Ishikawa (cell line): Measurements from ENCODE around the gene NHSL2.

Experiments used
- CEBPB ChIP-seq: IDR thresholded peaks from 2 replicates; pipeline ENCODE4 v1.6.1; 2012
- CREB1 ChIP-seq: IDR thresholded peaks from 2 replicates; pipeline ENCODE4 v1.6.1; 2012; ENCODE audit warnings: low read depth
- EGR1 ChIP-seq: IDR thresholded peaks from 2 replicates; pipeline ENCODE4 v1.6.1; 2012
- EP300 ChIP-seq: IDR thresholded peaks from 2 replicates; pipeline ENCODE4 v1.6.1; 2012; ENCODE audit warnings: borderline replicate concordance
- FOXM1 ChIP-seq: IDR thresholded peaks from 2 replicates; pipeline ENCODE4 v1.6.1; 2012; ENCODE audit warnings: low read depth, borderline replicate concordance
- MAX ChIP-seq: IDR thresholded peaks from 2 replicates; pipeline ENCODE4 v1.6.1; 2012
- NFIC ChIP-seq: IDR thresholded peaks from 2 replicates; pipeline ENCODE4 v1.6.1; 2012
- RAD21 ChIP-seq: IDR thresholded peaks from 2 replicates; pipeline ENCODE4 v1.6.1; 2012; ENCODE audit warnings: low read depth
- REST ChIP-seq: IDR thresholded peaks from 2 replicates; pipeline ENCODE4 v1.6.1; 2012; ENCODE audit warnings: low read depth, mild to moderate bottlenecking
- TAF1 ChIP-seq: IDR thresholded peaks from 2 replicates; pipeline ENCODE4 v1.6.1; 2012; ENCODE audit warnings: low read depth, mild to moderate bottlenecking
- TCF12 ChIP-seq: IDR thresholded peaks from 2 replicates; pipeline ENCODE4 v1.6.1; 2012; ENCODE audit warnings: low read depth
- TEAD4 ChIP-seq: IDR thresholded peaks from 2 replicates; pipeline ENCODE4 v1.6.1; 2012
- USF1 ChIP-seq: IDR thresholded peaks from 2 replicates; pipeline ENCODE4 v1.6.1; 2012
- YY1 ChIP-seq: IDR thresholded peaks from 2 replicates; pipeline ENCODE4 v1.6.1; 2012; ENCODE audit warnings: low read depth
- ZBTB7A ChIP-seq: IDR thresholded peaks from 2 replicates; pipeline ENCODE4 v1.6.1; 2012; ENCODE audit warnings: low read depth

NHSL2 gene

GRCh38 chrX:72028701-72029470, 118.2 kb downstream of the NHSL2 start:
- no peak for TF ChIP-seq EP300
- TF ChIP-seq YY1, result no peak
- no peak for TF ChIP-seq EGR1
- TF ChIP-seq CEBPB, result no peak
- TF ChIP-seq USF1, result no peak
- TF ChIP-seq REST, result no peak
- TF ChIP-seq NFIC, result no peak
- no peak for TF ChIP-seq MAX
- no peak for TF ChIP-seq FOXM1
- no peak for TF ChIP-seq RAD21
- TF ChIP-seq CREB1, result no peak
- TF ChIP-seq TCF12, result no peak
- TF ChIP-seq TAF1, result no peak
- TF ChIP-seq ZBTB7A, result no peak
- no peak for TF ChIP-seq TEAD4

GRCh38 chrX:72029483-72030411, 119.1 kb downstream of the NHSL2 start:
- TF ChIP-seq NFIC (peak; percentile 7; the same call in 1 of the 2 replicates), REST (no peak)

GRCh38 chrX:72030431-72030830, 119.8 kb downstream of the NHSL2 start:
- TF ChIP-seq RAD21, result no peak
- no peak for TF ChIP-seq EP300
- TF ChIP-seq EGR1, result no peak
- no peak for TF ChIP-seq ZBTB7A
- no peak for TF ChIP-seq TAF1
- TF ChIP-seq CREB1, result no peak
- no peak for TF ChIP-seq YY1
- no peak for TF ChIP-seq FOXM1
- no peak for TF ChIP-seq USF1
- no peak for TF ChIP-seq TCF12
- no peak for TF ChIP-seq NFIC
- TF ChIP-seq MAX, result no peak
- TF ChIP-seq CEBPB, result no peak
- no peak for TF ChIP-seq TEAD4
- TF ChIP-seq REST, result no peak

- TF ChIP-seq TCF12 (no peak), FOXM1 (no peak), RAD21 (no peak), REST (no peak), CEBPB (no peak), MAX (no peak), ZBTB7A (no peak), EGR1 (no peak), YY1 (no peak), TAF1 (no peak), NFIC (no peak), TEAD4 (no peak), EP300 (no peak), CREB1 (no peak), USF1 (no peak)
Measured at GRCh38 chrX:72031118-72031517, 120.5 kb downstream of the NHSL2 start.
